ENCODE results near the gene GOLGA6C.
"Not testable (repeated sequence)": the region's sequence is repeated elsewhere in the genome, so short reads cannot be mapped to it uniquely, and the experiment has no call there.

Gene GOLGA6C

DNA sequence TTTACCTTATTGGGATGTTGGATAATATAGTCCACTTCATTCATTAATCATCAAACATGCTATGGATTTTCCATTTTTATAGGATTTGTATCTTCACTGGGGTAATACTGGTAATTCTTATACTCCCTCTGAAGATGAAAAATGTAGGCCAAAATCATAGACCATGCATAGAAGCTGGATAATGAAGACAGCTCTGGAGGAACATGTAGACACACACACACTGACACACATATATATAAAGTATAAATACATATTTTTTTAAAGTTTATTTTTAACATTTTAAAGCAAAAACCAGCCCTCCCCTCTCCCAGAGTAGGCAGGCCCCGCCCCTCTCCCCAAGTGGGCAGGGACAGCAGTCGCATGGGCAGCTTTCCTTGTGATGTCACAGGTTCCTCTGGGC, at the start of gene GOLGA6C:
Gene GOLGA6C, plus strand, starts transcription at position 301 of the 400 bp plus-strand sequence. CDS start 265 bp downstream, outside the sequence.
- not testable (repeated sequence) for DNase-seq (ENCODE audit: low spot score)

DNA sequence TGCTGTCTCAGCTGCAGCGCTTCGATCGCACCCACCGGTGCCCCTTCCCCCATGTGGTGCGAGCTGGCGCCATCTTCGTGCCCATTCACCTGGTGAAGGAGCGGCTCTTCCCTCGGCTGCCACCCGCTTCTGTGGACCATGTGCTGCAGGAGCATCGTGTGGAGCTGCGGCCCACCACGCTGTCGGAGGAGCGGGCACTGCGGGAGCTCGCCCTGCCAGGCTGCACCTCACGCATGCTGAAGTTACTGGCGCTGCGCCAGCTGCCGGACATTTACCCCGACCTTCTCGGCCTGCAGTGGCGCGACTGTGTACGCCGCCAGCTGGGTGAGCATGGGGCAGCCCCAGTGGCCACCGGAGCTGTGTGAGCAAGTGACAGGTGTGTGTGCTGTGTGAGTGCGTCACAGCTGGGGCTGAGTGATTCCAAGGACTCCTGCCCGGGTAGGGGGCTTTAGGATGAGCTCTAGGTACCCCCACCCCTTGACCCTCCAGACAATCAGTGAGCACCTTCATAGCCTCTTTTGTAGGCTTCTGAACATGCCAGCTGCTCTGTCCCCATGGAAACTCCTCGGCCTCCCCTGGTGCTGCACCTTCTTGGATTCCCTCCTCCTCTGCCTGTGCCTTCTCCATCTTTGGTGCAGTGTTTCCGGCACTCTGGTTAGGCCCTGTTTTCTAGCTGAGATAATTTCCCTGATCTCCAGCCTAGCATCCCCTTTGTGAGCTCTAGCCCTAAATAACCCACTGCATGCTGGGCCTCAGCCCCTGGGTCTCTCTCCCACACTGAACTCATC, 49.4 kb upstream of the GOLGA6C start:
- TF ChIP-seq, protein P1, sequence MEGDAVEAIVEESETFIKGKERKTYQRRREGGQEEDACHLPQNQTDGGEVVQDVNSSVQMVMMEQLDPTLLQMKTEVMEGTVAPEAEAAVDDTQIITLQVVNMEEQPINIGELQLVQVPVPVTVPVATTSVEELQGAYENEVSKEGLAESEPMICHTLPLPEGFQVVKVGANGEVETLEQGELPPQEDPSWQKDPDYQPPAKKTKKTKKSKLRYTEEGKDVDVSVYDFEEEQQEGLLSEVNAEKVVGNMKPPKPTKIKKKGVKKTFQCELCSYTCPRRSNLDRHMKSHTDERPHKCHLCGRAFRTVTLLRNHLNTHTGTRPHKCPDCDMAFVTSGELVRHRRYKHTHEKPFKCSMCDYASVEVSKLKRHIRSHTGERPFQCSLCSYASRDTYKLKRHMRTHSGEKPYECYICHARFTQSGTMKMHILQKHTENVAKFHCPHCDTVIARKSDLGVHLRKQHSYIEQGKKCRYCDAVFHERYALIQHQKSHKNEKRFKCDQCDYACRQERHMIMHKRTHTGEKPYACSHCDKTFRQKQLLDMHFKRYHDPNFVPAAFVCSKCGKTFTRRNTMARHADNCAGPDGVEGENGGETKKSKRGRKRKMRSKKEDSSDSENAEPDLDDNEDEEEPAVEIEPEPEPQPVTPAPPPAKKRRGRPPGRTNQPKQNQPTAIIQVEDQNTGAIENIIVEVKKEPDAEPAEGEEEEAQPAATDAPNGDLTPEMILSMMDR (IDR thresholded peaks at IDR 0.05; ENCODE audit: extremely low read depth, missing control alignments) = no peak
- no peak for DNase-seq (ENCODE audit: low spot score)

DNA sequence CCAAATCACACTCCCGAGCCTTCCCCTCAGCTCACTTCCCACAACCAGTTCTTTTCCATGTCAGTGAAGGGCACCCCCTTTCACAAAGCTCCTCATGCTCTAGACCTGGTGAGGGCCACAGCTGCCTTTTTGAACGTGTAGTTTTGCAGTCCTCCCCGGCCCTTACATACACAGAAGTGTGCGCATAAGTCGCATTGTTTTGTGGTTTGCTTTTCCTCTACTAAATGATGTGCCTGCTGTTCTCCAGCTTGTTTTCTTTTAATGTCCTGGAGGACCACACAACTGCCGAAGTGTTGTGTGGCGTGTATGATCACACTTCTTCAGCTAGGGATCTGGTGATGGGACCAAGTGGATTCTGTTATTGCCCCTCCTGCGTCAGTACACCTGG, 48.9 kb upstream of the GOLGA6C start:
- TF ChIP-seq, protein P1 (IDR thresholded peaks at IDR 0.05; ENCODE audit: extremely low read depth, missing control alignments) = no peak
- DNase-seq (ENCODE audit: low spot score) = no peak

DNA sequence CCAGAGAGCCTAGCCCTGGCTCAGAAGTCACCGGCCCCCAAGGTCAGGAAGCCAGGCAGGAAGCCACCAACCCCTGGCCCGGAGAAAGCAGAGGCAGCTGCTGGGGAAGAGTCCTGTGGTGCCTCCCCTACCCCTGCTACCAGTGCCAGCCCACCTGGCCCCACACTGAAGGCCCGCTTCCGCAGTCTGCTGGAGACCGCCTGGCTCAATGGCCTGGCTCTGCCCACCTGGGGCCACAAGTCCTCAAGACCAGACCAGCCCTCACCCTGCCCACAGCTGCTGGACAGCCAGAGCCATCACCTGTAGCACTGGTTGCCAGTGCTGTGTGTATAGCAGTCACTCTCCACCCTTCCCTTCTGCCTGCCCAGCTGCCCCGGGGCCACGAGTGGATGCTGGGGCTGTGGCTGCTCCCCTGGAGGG, 47.3 kb upstream of the GOLGA6C start:
- TF ChIP-seq, protein P1 (IDR thresholded peaks at IDR 0.05; ENCODE audit: extremely low read depth, missing control alignments) = no peak
- DNase-seq (ENCODE audit: low spot score) = no peak

GRCh38 chr15:75211436-75212199, 46.5 kb upstream of the GOLGA6C start:
- TF ChIP-seq, protein P1 (IDR thresholded peaks at IDR 0.05; ENCODE audit: extremely low read depth, missing control alignments) = no peak
- DNase-seq (ENCODE audit: low spot score) = no peak

DNA sequence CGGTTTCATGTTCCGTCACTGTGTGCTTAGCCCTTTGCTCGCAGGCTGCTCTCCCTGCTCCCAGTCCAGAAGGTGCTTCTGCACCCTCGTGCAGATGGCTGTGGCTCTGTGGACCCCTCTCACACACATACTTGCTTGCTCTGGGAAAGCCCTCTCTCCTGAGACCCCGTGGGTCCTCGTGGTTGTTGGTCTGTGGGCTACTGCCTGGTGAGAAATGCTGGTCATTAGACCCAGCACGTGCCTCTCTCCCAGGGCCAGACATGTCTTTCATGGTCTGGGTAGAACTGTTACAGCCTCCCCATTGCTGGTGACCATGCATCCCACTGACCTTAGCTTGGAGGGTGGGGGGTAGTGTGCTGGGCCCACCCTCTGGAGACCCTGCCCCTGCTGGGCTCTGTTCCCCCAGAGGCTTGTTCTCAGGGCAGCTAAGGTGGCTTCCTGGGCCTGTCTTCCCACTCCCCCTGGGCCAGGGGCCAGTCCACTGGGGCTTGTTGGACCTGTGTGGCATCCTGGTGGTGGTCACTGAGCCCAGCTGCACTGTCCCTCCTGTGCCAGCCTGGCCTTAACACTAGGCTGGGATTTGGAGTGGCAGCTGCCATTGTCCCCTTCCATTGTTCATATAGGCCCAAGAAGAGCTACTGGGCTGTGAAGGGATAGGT, 45.8 kb upstream of the GOLGA6C start:
- no peak for DNase-seq (ENCODE audit: low spot score)
- TF ChIP-seq, protein P1 (IDR thresholded peaks at IDR 0.05; ENCODE audit: extremely low read depth, missing control alignments) = no peak

DNA sequence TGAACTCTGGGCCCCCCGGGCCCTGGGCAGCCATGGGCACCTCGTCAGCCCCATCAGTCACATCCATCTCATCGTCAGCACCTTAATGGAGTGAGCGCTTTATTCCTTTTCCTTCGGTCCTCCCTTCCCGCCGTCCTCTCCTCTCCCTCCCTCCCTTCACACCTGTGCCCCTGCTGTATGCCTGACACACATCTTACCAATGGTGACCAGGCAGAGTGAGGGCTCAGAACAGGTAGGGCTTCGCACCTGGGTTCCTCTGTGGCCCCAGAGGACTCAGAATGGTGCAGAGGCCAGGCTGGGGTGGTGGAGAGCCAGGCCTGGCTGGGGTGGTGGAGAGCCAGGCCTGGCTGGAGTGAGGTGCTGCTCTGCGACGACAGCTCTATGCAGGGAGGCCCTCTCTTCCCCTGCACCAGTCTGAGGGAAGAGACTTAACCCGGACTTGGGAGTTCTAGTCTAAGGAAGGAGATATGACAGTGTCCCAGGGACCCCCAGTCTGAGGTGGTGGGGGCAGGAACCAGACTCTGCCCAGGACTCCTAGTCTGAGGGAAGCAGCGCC, 44.8 kb upstream of the GOLGA6C start:
- DNase-seq (ENCODE audit: low spot score) = no peak
- TF ChIP-seq, protein P1 (IDR thresholded peaks at IDR 0.05; ENCODE audit: extremely low read depth, missing control alignments) = no peak

Data from GM20000 (cell line).